Duodenal mucosa (tissue), 2 donors: Measurements from ENCODE around the gene AJUBA.
"Not testable (repeated sequence)": the region's sequence is repeated elsewhere in the genome, so short reads cannot be mapped to it uniquely, and the experiment has no call there.

Experiments
- H3K27ac ChIP-seq: one replicate; pipeline ENCODE4 v1.7.0; 2013; ENCODE audit warnings: low read depth, low read length
- H3K27me3 ChIP-seq, 2 donors: one replicate each; pipeline ENCODE4 v1.7.0; 2013; ENCODE audit warnings: low read length in 2 of 2, control low read depth in 1 of 2; ENCODE audit not compliant: insufficient read depth in 2 of 2, control insufficient read depth in 1 of 2
- H3K36me3 ChIP-seq, 2 donors: one replicate each; pipeline ENCODE4 v1.7.0; 2013; ENCODE audit warnings: low read length in 2 of 2, control low read depth in 1 of 2; ENCODE audit not compliant: insufficient read depth in 2 of 2, control insufficient read depth in 1 of 2
- H3K4me1 ChIP-seq, 2 donors: one replicate each; pipeline ENCODE4 v1.7.0; 2013; ENCODE audit warnings: low read length in 2 of 2, control low read depth in 1 of 2; ENCODE audit not compliant: insufficient read depth in 2 of 2, control insufficient read depth in 1 of 2
- H3K4me3 ChIP-seq, 2 donors: one replicate each; pipeline ENCODE4 v1.7.0; 2013; ENCODE audit warnings: low read length in 2 of 2, low read depth in 1 of 2
- H3K9ac ChIP-seq, 2 donors: one replicate each; pipeline ENCODE4 v1.7.0; 2013; ENCODE audit warnings: low read length in 2 of 2, low read depth in 1 of 2
- H3K9me3 ChIP-seq, 2 donors: one replicate each; pipeline ENCODE4 v1.7.0; 2013; ENCODE audit warnings: low read length in 2 of 2, control low read depth in 1 of 2; ENCODE audit not compliant: control insufficient read depth in 1 of 2

The AJUBA gene

DNA sequence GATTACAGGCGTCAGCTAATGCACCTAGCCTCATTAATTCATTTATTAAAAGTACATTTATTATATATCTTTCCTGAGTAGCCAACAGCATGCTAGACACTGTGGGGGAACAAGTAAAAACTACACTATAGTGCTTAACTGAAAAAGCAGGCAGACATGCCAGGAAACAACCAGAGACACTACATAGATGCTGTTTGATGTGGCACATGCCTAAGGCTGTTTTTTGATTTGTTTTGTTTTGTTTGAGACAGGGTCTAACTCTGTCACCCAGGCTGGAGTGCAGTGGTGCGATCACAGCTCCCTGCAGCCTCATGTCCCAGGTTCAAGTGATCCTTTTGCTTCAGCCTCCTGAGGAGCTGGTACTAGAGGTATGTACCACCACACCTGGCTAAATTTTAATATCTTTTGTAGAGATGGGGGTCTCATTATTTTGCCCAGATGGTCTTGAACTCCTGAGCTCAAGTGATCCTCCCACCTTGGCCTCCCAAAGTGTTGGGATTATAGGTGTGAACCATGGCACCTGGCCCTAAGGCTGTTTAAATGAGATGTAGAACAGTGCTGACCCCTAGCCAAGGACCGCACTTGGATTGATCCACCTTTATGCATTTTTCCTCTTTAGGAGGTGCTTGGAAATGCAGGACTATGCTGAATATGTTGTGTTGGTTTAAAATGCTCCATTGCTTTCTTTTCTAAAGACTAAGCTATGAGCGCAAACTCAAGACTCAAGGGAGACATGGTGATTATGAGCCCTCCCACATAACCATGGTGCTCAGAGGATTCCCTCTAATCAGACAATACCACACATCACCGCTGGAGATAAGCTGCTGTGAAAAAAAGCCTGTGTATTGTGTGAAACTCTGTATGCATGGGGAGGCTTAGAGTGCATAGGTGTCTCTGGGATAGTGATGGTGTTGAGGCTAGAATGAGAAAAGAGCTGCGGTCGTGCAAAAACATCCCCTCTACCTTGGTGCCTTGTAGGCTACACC, 38.1 kb upstream of the AJUBA start:
- Histone ChIP-seq H3K9ac (no peak overlapping the region), H3K27ac (no peak overlapping the region), H3K4me1 (no peaks in the 10 kb centered on the region), H3K36me3 (peaks cover 3 to 8% of the 10 kb centered on the region in 2 donors), H3K27me3 (no peaks in the 10 kb centered on the region), H3K9me3 (no peaks in the 10 kb centered on the region), H3K4me3 (no peak overlapping the region)

DNA sequence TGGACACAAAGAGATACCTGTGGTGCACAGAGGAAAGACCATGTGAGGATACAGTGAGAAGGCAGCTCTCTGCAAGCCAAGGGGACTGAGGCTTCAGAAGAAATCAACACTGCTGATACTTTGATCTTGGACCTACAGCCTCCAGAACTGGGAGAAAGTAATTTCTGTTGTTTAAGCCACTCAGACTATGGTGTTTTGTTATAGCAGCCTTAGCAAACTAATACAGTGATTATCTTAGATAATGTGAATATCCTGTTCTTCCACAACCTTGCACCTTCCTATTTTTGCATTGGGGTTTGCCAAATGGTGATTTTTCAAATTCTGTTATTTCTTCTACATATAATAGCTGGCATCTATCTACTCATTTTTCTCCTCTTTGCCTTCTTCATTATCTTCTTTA, 35.8 kb upstream of the AJUBA start:
- no peaks in the 10 kb centered on the region for H3K27me3 ChIP-seq
- no peaks in the 10 kb centered on the region for H3K4me1 ChIP-seq
- H3K36me3 ChIP-seq: no peaks in the 10 kb centered on the region
- H3K4me3 ChIP-seq: no peak overlapping the region
- no peaks in the 10 kb centered on the region for H3K9me3 ChIP-seq
- no peak overlapping the region for H3K27ac ChIP-seq
- H3K9ac ChIP-seq: no peak overlapping the region

DNA sequence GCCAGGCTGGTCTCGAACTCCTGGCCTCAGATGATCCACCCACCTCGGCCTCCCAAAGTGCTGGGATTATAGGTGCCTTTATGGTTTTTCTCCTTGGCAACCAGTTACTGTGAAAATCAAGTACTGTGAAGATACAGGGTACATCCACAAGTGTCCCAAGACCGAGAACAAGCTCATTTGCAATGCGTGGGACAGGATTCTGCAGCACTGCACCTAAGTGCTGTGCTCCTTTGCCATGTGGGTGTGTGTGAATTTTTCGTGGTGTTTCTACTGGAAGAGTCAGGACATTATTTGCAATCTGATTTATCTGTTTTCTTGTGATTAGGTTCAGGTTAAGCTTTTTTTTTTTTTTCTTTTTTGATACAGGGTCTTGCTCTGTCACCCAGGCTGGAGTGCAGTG, 34.7 kb upstream of the AJUBA start:
- Histone ChIP-seq H3K27me3 (no peaks in the 10 kb centered on the region), H3K4me3 (no peak overlapping the region), H3K36me3 (no peaks in the 10 kb centered on the region), H3K9me3 (no peaks in the 10 kb centered on the region), H3K4me1 (no peaks in the 10 kb centered on the region), H3K9ac (no peak overlapping the region), H3K27ac (no peak overlapping the region)

DNA sequence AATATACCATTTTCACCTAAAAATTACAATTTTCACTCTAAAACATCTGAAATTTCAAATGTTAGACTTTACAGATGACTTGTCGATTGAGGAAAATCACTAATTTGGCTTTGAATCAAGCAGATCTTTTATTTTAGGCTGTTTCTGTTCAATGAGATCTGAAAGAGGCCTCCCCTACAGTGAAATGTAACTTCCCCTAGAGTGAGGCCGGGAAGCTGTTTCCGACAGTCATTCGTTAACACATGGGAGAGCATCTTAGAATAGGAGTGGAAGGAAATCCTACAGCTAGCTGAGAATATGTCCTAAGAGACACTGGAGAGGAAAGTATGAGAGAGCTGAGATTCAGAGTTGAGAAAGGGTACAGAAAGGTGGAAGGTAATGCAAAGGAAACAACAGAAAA, 33.3 kb upstream of the AJUBA start:
- Histone ChIP-seq H3K27ac (no peak overlapping the region), H3K27me3 (no peaks in the 10 kb centered on the region), H3K36me3 (no peaks in the 10 kb centered on the region), H3K9me3 (no peaks in the 10 kb centered on the region), H3K9ac (no peak overlapping the region), H3K4me3 (no peak overlapping the region), H3K4me1 (no peaks in the 10 kb centered on the region)

DNA sequence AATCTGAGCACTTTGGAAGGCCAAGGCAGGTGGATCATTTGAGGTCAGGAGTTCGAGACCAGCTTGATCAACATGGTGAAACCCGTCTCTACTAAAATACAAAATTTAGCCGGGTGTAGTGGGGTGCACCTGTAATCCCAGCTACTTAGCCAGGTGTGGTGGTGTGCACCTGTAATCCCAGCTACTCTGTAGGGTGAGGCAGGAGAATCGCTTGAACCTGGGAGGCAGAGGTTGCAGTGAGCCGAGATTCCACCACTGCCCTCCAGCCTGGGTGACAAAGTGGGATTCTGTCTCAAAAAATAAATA, 31.4 kb upstream of the AJUBA start:
- H3K27me3 ChIP-seq, H3K4me1 ChIP-seq, H3K36me3 ChIP-seq, H3K9ac ChIP-seq, H3K9me3 ChIP-seq, H3K27ac ChIP-seq, H3K4me3 ChIP-seq: not testable (repeated sequence)

DNA sequence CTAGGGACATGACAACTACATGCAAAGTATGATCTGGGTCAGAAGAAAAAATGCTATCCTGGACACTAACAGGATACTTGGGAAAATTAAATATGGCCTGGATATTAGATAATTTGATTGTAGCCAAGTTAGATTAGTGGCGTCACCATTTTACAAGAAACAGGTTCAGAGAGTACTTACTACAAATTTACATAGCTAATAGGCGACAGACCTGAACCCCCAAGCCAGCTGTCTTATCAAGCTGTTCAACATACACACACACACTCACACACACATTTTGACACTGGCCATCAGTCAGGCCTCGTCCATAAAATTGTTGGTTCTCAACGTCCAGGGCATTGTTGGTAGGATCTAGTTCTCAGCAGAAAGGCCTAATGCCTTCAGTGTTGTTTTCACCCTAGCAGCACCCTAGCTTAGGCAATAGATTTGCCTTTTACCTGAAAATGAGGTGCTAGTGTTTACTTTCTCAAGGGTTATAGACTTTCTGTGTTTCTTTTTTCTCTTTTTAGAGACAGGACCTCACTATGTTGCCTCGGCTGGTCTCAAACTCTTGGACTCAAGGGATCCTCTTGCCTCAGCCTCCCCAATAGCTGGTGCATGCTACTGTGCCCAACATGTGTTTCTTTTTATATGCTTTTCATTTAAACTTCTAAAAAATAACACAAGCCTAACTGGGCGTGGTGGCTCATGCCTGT, 30.9 kb upstream of the AJUBA start:
- Histone ChIP-seq H3K36me3 (no peaks in the 10 kb centered on the region), H3K9me3 (no peaks in the 10 kb centered on the region), H3K27me3 (no peaks in the 10 kb centered on the region), H3K27ac (no peak overlapping the region), H3K4me1 (peaks cover 6 to 15% of the 10 kb centered on the region in 2 donors), H3K9ac (no peak overlapping the region), H3K4me3 (no peak overlapping the region)

DNA sequence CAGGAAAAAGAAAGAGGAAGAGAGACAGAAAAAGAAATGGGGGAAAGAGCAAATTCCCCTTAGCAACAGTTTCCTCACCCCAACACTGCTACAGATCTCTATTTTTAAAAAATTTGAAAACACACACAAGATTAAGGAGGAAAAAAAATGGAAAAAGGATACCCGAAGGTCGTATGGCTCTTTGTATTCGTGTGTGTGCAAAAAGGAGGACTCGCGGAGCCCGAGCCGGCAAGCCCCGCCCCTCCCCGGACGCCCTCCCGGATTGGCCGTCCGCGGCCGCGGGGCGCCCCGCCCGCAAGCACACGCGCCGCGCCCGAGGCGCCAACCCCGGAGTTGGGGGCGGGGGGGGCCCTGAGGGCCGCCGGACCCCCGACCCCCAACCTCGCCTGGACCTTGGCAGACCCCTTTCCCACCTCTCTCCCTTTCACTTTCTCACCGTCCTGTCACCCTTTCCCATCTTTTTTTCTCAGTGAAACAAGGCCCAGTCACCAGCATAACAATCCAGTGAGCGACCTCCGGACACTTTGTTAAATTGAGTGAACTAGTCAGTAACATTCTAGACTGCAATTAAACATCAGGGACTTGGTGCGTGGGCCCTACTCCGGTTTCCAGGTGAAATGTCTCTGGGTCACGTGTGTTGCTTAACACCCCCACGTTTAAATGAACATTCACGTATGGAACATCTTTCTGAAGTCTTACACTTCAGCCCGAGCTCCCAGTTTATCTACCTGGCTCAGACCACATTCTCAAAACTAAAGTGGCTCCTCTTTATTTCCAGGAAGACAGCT, 27.8 kb upstream of the AJUBA start, which contains the start of gene C14orf93:
Gene C14orf93 (minus strand): TSS at position 205 of the 788 bp plus-strand sequence. CDS start 11,120 bp downstream, outside the sequence.
- Histone ChIP-seq H3K27ac (no peak within 1 kb of the TSS), H3K4me1 (peaks cover 14 to 30% of the 10 kb centered on the region in 2 donors), H3K9ac (peak within 1 kb of the TSS; percentile 56 to 60), H3K36me3 (no peaks in the 10 kb centered on the region), H3K9me3 (no peaks in the 10 kb centered on the region), H3K4me3 (peak within 1 kb of the TSS; percentile 75 to 76), H3K27me3 (no peaks in the 10 kb centered on the region)

DNA sequence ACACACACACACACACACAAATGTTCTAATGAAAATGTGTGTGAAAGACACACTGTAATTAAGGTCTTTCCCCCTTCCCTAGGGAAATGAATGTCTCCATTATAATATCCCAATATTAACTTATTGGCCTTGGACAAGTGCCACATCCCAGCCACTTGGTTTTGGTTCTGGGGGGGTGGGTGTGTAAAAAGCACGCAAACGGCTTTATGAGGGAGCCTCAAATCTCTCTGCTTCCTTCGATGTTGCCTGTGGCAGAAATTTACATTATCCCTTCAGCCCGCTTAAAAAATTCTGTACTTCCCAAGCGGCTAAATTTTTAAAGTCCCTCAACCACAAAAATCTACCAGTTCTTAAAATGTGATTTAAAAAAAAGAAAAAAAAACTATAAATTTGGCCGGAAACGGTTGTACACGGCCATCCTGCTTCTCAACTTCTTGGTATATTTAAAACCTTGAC, 27.2 kb upstream of the AJUBA start:
- H3K27me3 ChIP-seq: no peaks in the 10 kb centered on the region
- no peaks in the 10 kb centered on the region for H3K36me3 ChIP-seq
- no peaks in the 10 kb centered on the region for H3K9me3 ChIP-seq
- H3K9ac ChIP-seq: peak overlapping the region; percentile 56 to 60
- peak overlapping the region; percentile 75 to 76 for H3K4me3 ChIP-seq
- H3K4me1 ChIP-seq: peaks cover 14 to 30% of the 10 kb centered on the region in 2 donors
- H3K27ac ChIP-seq: no peak overlapping the region

DNA sequence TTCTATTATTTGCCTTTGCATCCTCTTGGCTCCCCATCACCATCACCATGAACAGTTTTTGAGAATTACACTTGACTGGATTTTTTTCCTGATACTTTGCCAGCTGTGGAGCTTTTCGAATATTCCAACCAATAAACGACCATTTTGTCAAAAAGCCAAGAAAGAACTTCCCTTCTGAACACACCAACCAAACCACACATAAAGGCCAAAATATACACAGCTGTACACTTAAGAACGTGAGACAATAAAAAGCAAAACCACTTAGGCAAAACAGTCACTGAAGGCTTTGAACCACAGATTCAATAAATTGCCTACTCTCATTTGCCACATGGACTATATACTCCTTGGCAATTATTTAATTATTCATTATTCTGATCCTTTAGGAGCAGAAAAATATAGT, 26.5 kb upstream of the AJUBA start:
- H3K27ac ChIP-seq: no peak overlapping the region
- peak overlapping the region in 1 of 2 donors; percentile 11 for H3K9ac ChIP-seq
- no peaks in the 10 kb centered on the region for H3K9me3 ChIP-seq
- H3K4me3 ChIP-seq: peak overlapping the region in 1 of 2 donors; percentile 7
- no peaks in the 10 kb centered on the region for H3K27me3 ChIP-seq
- H3K4me1 ChIP-seq: peaks cover 14 to 30% of the 10 kb centered on the region in 2 donors
- H3K36me3 ChIP-seq: no peaks in the 10 kb centered on the region
